SK-N-SH (cell line): ENCODE results near the gene VASP. TPM values are rescaled to one million over a fixed set of nuclear protein-coding genes. Genes with fewer than 3 reads are reported as not detected.
"Not testable (repeated sequence)": the region's sequence is repeated elsewhere in the genome, so short reads cannot be mapped to it uniquely, and the experiment has no call there.

Source experiments
- CTCF ChIA-PET: fragments of 300-600, 350-600 bp; formaldehyde crosslinking; extraction: SDS; loops from one replicate; lab custom pipeline; 2021; lab: Yijun Ruan, JAX
- POLR2A ChIA-PET: fragments of 350-600 bp; sonication (Branson Sonifier 250); formaldehyde crosslinking; extraction: SDS; loops from one replicate; lab custom pipeline; 2020; ENCODE audit warnings: antibody characterized with exemption, inconsistent platforms; lab: Yijun Ruan, JAX
- DNase-seq: peaks from one replicate; pipeline ENCODE4 v3.0.0; 2012
- H2AFZ ChIP-seq: fragments of 200-600 bp; sonication (generic); 2 replicates; pipeline ENCODE4 v1.8.1; 2016; ENCODE audit warnings: antibody characterized with exemption, mild to moderate bottlenecking, low read depth
- H3F3A ChIP-seq: fragments of 200-600 bp; sonication (generic); replicated peaks from 2 replicates; pipeline ENCODE3; 2016; ENCODE audit warnings: antibody characterized with exemption, mild to moderate bottlenecking; ENCODE audit not compliant: insufficient read depth
- H3K27ac ChIP-seq, 2 experiments: fragments of 200-500 bp in 1 of 2; fragments of 200-600 bp in 1 of 2; sonication (Bioruptor generic) in 1 of 2; sonication (generic), shearing (Covaris generic) in 1 of 2; 2 replicates each; pipeline versions ENCODE4 v1.5.1 to v1.6.1; 2014 to 2016; ENCODE audit warnings: low read depth in 2 of 2, inconsistent platforms in 1 of 2, low read length in 1 of 2, mild to moderate bottlenecking in 1 of 2, mixed read lengths in 1 of 2
- H3K27me3 ChIP-seq: fragments of 200-600 bp; sonication (generic), shearing (Covaris generic); 2 replicates; pipeline ENCODE4 v1.6.1; 2016; ENCODE audit warnings: mixed run types; ENCODE audit not compliant: insufficient read depth
- H3K36me3 ChIP-seq, 2 experiments: fragments of 200-500 bp in 1 of 2; fragments of 200-600 bp in 1 of 2; sonication (Bioruptor generic) in 1 of 2; sonication (generic) in 1 of 2; replicated peaks in 1 of 2; 2 replicates each; pipeline versions ENCODE3 to v1.5.1; 2014 to 2016; ENCODE audit warnings: low read length in 1 of 2, mild to moderate bottlenecking in 1 of 2; ENCODE audit not compliant: insufficient read depth in 2 of 2, control insufficient read depth in 1 of 2
- H3K4me1 ChIP-seq, 2 experiments: fragments of 200-500 bp in 1 of 2; fragments of 200-600 bp in 1 of 2; sonication (Bioruptor generic) in 1 of 2; sonication (generic), shearing (Covaris generic) in 1 of 2; 2 replicates each; pipeline versions ENCODE4 v1.5.1 to v1.6.1; 2014 to 2016; ENCODE audit warnings: low read depth in 1 of 2, low read length in 1 of 2, mixed run types in 1 of 2; ENCODE audit not compliant: insufficient read depth in 2 of 2, control insufficient read depth in 1 of 2
- H3K4me2 ChIP-seq: fragments of 200-600 bp; sonication (generic), shearing (Covaris generic); 2 replicates; pipeline ENCODE4 v1.6.1; 2017; ENCODE audit warnings: mixed run types
- H3K4me3 ChIP-seq, 2 experiments: fragments of 200-500 bp in 1 of 2; fragments of 200-600 bp in 1 of 2; sonication (Bioruptor generic) in 1 of 2; sonication (generic), shearing (Covaris generic) in 1 of 2; 2 replicates each; pipeline versions ENCODE4 v1.5.1 to v1.8.1; 2014 to 2016; ENCODE audit warnings: low read depth in 2 of 2, inconsistent platforms in 1 of 2, low read length in 1 of 2, mild to moderate bottlenecking in 1 of 2, mixed read lengths in 1 of 2, moderate library complexity in 1 of 2
- H3K79me2 ChIP-seq: fragments of 200-600 bp; sonication (generic); 2 replicates; pipeline ENCODE4 v1.8.1; 2017; ENCODE audit warnings: mild to moderate bottlenecking; ENCODE audit not compliant: insufficient read depth
- H3K9ac ChIP-seq: fragments of 200-600 bp; sonication (generic); 2 replicates; pipeline ENCODE4 v1.6.1; 2017; ENCODE audit warnings: mixed run types
- H3K9me2 ChIP-seq: fragments of 200-600 bp; sonication (generic); 2 replicates; pipeline ENCODE4 v1.6.1; 2017; ENCODE audit warnings: mixed run types
- H3K9me3 ChIP-seq: fragments of 200-600 bp; sonication (generic); 2 replicates; pipeline ENCODE4 v1.6.1; 2017; ENCODE audit warnings: mixed run types, mild to moderate bottlenecking, moderate library complexity
- H4K20me1 ChIP-seq: fragments of 200-600 bp; sonication (generic); 2 replicates; pipeline ENCODE4 v1.6.1; 2017; ENCODE audit warnings: mild to moderate bottlenecking, mixed run types; ENCODE audit not compliant: insufficient read depth
- CHD2 ChIP-seq: fragments of 150-350 bp; IDR thresholded peaks from 2 replicates; pipeline ENCODE4 v1.6.1; 2018; ENCODE audit warnings: low read length; ENCODE audit not compliant: partially characterized antibody
- CTCF ChIP-seq: fragments of 200-600 bp; sonication (generic); IDR thresholded peaks from 2 replicates; pipeline ENCODE4 v1.6.1; 2017; ENCODE audit warnings: antibody characterized with exemption, mild to moderate bottlenecking, moderate library complexity
- ELF1 ChIP-seq: IDR thresholded peaks from 2 replicates; pipeline ENCODE4 v1.4.0; 2012
- FOSL2 ChIP-seq: IDR thresholded peaks from 2 replicates; pipeline ENCODE4 v1.4.0; 2012; ENCODE audit warnings: low read depth, mild to moderate bottlenecking, moderate library complexity, borderline replicate concordance
- FOXM1 ChIP-seq: IDR thresholded peaks from 2 replicates; pipeline ENCODE4 v1.4.0; 2012; ENCODE audit warnings: low read depth, mild to moderate bottlenecking
- GABPA ChIP-seq: IDR thresholded peaks from 2 replicates; pipeline ENCODE4 v1.4.0; 2012; ENCODE audit warnings: low read depth, mild to moderate bottlenecking
- GATA2 ChIP-seq: sonication (generic); formaldehyde crosslinking; IDR thresholded peaks from 2 replicates; pipeline ENCODE4 v1.5.0; 2020; ENCODE audit warnings: mild to moderate bottlenecking, missing genetic modification reagents
- IRF3 ChIP-seq: fragments of 150-350 bp; IDR thresholded peaks from 2 replicates; pipeline ENCODE4 v1.6.1; 2016; ENCODE audit warnings: mild to moderate bottlenecking, low read depth, low read length
- JUND ChIP-seq: IDR thresholded peaks from 2 replicates; pipeline ENCODE4 v1.4.0; 2012
- MXI1 ChIP-seq: IDR thresholded peaks from 2 replicates; pipeline ENCODE4 v1.6.1; 2012; ENCODE audit warnings: mild to moderate bottlenecking, low read depth, low read length, improper control_type of control experiment
- NRF1 ChIP-seq: IDR thresholded peaks from 2 replicates; pipeline ENCODE4 v1.6.1; 2012; ENCODE audit warnings: low read depth, mild to moderate bottlenecking, low read length
- PBX3 ChIP-seq: IDR thresholded peaks from 2 replicates; pipeline ENCODE4; 2012
- RAD21 ChIP-seq: IDR thresholded peaks from 2 replicates; pipeline ENCODE4 v1.6.1; 2012; ENCODE audit warnings: mild to moderate bottlenecking, low read length
- RCOR1 ChIP-seq: fragments of 150-350 bp; IDR thresholded peaks from 2 replicates; pipeline ENCODE4 v1.6.1; 2017; ENCODE audit warnings: antibody characterized with exemption, low read length
- RXRA ChIP-seq: IDR thresholded peaks from 2 replicates; pipeline ENCODE4 v1.4.0; 2012; ENCODE audit warnings: low read depth, mild to moderate bottlenecking, borderline replicate concordance
- TAF1 ChIP-seq: IDR thresholded peaks from 2 replicates; pipeline ENCODE4 v1.6.1; 2012; ENCODE audit warnings: low read depth, mild to moderate bottlenecking, low read length, moderate library complexity, borderline replicate concordance
- TCF12 ChIP-seq: IDR thresholded peaks from 2 replicates; pipeline ENCODE4 v1.4.0; 2012
- USF1 ChIP-seq: IDR thresholded peaks from 2 replicates; pipeline ENCODE4 v1.4.0; 2012; ENCODE audit warnings: low read depth, borderline replicate concordance
- ZBTB33 ChIP-seq: IDR thresholded peaks from 2 replicates; pipeline ENCODE4 v1.4.0; 2012; ENCODE audit warnings: low read depth, borderline replicate concordance
- WGBS: methylation state at CpG from one replicate; pipeline ENCODE4 v1.1.6; 2017; ENCODE audit warnings: low lambda C conversion rate; 5-methylcytosine and 5-hydroxymethylcytosine counted together
- polyA plus RNA-seq, 3 experiments: library from polyadenylated mRNA; depleted of rRNA; stranded (reverse); fragments of >200 nt; gene quantifications; 2 replicates each; pipeline ENCODE4 v1.2.3, GENCODE V29; 2012

The VASP gene
- polyA plus RNA-seq, 1 of the 3 experiments (the other 2 are of a cell fraction) = 37.8 TPM

- no peak for TF ChIP-seq ZBTB33
- TF ChIP-seq JUND = no peak
- no peak for TF ChIP-seq GATA2 (CRISPR knock-in tag)
- TF ChIP-seq NRF1 = no peak
Observed at GRCh38 chr19:45508861-45509691, 1.8 kb downstream of the VASP start (continued).

- H3K27ac ChIP-seq = peak overlapping the region; percentile 18 to 88; a peak in 2 of 4 replicates
- TF ChIP-seq ELF1 (no peak), RCOR1 (no peak), USF1 (no peak), MXI1 (no peak), TAF1 (no peak), IRF3 (no peak), RAD21 (no peak), FOXM1 (no peak), CTCF (no peak), TCF12 (no peak), PBX3 (no peak), GABPA (no peak), RXRA (no peak), FOSL2 (no peak), CHD2 (no peak)
- TF ChIP-seq, all 33 proteins: peak for 0
- Histone ChIP-seq H2AFZ (no peak overlapping the region), H3K9ac (peak overlapping the region; percentile 53; the same call in 1 of the 2 replicates), H3K9me2 (no peaks in the 10 kb centered on the region), H3F3A (peaks cover 18% of the 10 kb centered on the region), H3K4me2 (peak overlapping the region; percentile 100), H3K36me3 (peaks cover 0 to 4% of the 10 kb centered on the region in 2 experiments), H4K20me1 (peaks cover 45% of the 10 kb centered on the region), H3K4me3 (peak overlapping the region; percentile 74 to 98), H3K4me1 (peaks cover 6 to 12% of the 10 kb centered on the region in 2 experiments; a peak in 2 of 4 replicates), H3K27me3 (no peaks in the 10 kb centered on the region), H3K9me3 (no peaks in the 10 kb centered on the region), H3K79me2 (peaks cover 77% of the 10 kb centered on the region)
- ChIA-PET POLR2A (no interaction called here), CTCF (interaction anchor here (0.9 to 2.6 kb wide), 3 partner anchors 24 to 71 kb away, joined by 4 to 11 read pairs (median 4); partner anchors contain the start of gene FOSB)
- 60% methylated on average over 3 of the region's 3 CpGs for WGBS
- DNase-seq = no peak
Observed at GRCh38 chr19:45509692-45510015, 2.4 kb downstream of the VASP start.

- H3K27me3 ChIP-seq, H3K9me3 ChIP-seq, H3K9ac ChIP-seq, H3K36me3 ChIP-seq, H3K4me3 ChIP-seq, H3K27ac ChIP-seq, H2AFZ ChIP-seq, DNase-seq, POLR2A ChIA-PET, H3K9me2 ChIP-seq, H3K4me2 ChIP-seq: not testable (repeated sequence)
- CTCF ChIA-PET = interaction anchor here (0.9 to 1.8 kb wide), 4 partner anchors 25 to 71 kb away, joined by 3 to 8 read pairs (median 4); no protein-coding TSS in a partner anchor
- Histone ChIP-seq H3K4me1 (peaks cover 5 to 12% of the 10 kb centered on the region in 2 experiments; a peak in 2 of 4 replicates), H3K79me2 (peaks cover 84% of the 10 kb centered on the region), H4K20me1 (peaks cover 51% of the 10 kb centered on the region), H3F3A (peaks cover 14% of the 10 kb centered on the region)
- 89% methylated on average over 11 of the region's 11 CpGs for WGBS
Observed at GRCh38 chr19:45510352-45510751, 3.1 kb downstream of the VASP start.
